Breast epithelium (tissue), 3 donors: ENCODE results near the gene SYTL1.

Experiments used
- CTCF ChIP-seq, 3 donors: fragments of 450-650 bp; IDR thresholded peaks; one replicate each; pipeline ENCODE4 v1.5.1; 2016 to 2017; ENCODE audit warnings: antibody characterized with exemption in 3 of 3, mild to moderate bottlenecking in 3 of 3, moderate library complexity in 3 of 3
- POLR2AphosphoS5 ChIP-seq, 3 donors: sonication (generic); formaldehyde crosslinking; IDR thresholded peaks; one replicate each; pipeline ENCODE4 v1.6.1; 2017; ENCODE audit warnings: antibody characterized with exemption in 3 of 3

- TF ChIP-seq CTCF (IDR thresholded peaks at IDR 0.05) (no peak), POLR2AphosphoS5 (IDR thresholded peaks at IDR 0.05) (no peak)
Measured at GRCh38 chr1:27361044-27361402, 19.2 kb downstream of the SYTL1 start.
